Esophagus squamous epithelium (tissue), 5 donors: ENCODE results near the gene KRT37. TPM values are rescaled to one million over a fixed set of nuclear protein-coding genes. Genes with fewer than 3 reads are reported as not detected.

Source experiments
- DNase-seq: peaks from one replicate; lab custom pipeline; 2025; lab: John Stamatoyannopoulos, UW
- H3K27ac ChIP-seq, 4 donors: fragments of 200-600 bp; sonication (generic); one replicate each; pipeline ENCODE4 v1.5.1; 2016 to 2019; ENCODE audit warnings: mild to moderate bottlenecking in 1 of 4
- H3K27me3 ChIP-seq, 4 donors: fragments of 200-600 bp; sonication (generic); 1 replicate in 3 of 4; 2 replicates in 1 of 4; pipeline versions ENCODE4 v1.5.1 to v1.6.0; 2017 to 2021; ENCODE audit warnings: antibody characterized with exemption in 1 of 4
- H3K36me3 ChIP-seq, 3 donors: fragments of 200-600 bp; sonication (generic); one replicate each; pipeline ENCODE4 v1.5.1; 2016 to 2019
- H3K4me1 ChIP-seq, 3 donors: fragments of 200-600 bp; sonication (generic); one replicate each; pipeline ENCODE4 v1.5.1; 2017 to 2019
- H3K4me3 ChIP-seq, 4 donors: fragments of 200-600 bp; sonication (generic); 1 replicate in 3 of 4; 2 replicates in 1 of 4; pipeline ENCODE4 v1.5.1; 2016 to 2019; ENCODE audit warnings: mild to moderate bottlenecking in 2 of 4, moderate library complexity in 1 of 4
- H3K9me3 ChIP-seq, 3 donors: fragments of 200-600 bp; sonication (generic); one replicate each; pipeline ENCODE4 v1.5.1; 2016 to 2019
- POLR2A ChIP-seq, 4 donors: fragments of 450-650 bp; IDR thresholded peaks; one replicate each; pipeline ENCODE4 v1.6.1; 2017; ENCODE audit warnings: antibody characterized with exemption in 4 of 4, mild to moderate bottlenecking in 4 of 4, moderate library complexity in 3 of 4
- WGBS, 2 donors: methylation state at CpG; one replicate each; pipeline ENCODE4 v1.1.5; 2018; 5-methylcytosine and 5-hydroxymethylcytosine counted together
- intact Hi-C: fragments of 100-400 bp; cut with DNase I; formaldehyde crosslinking; loops from one replicate; pipeline ENCODE4 v1.15.0; 2022
- total RNA-seq, 4 donors: library from RNA; depleted of rRNA; stranded (reverse); fragments of >200 nt; gene quantifications; one replicate each; pipeline ENCODE4 v1.1.0, GENCODE V29; 2016
- TF ChIP-seq, protein P1 (sequence below), 6 experiments: fragments of 450-650 bp in 4 of 6; fragments of 200-600 bp in 2 of 6; sonication (generic) in 2 of 6; IDR thresholded peaks; one replicate each; pipeline ENCODE4 v1.5.1; 2016 to 2019; ENCODE audit warnings: antibody characterized with exemption in 6 of 6, mild to moderate bottlenecking in 4 of 6, moderate library complexity in 4 of 6
- donor health status: DM: yes; HTN: yes; CAD: no.

The KRT37 gene
- total RNA-seq, 4 donors from 2014 or later = not detected

- Histone ChIP-seq H3K27ac (no peak within 1 kb of the TSS), H3K4me3 (no peak within 1 kb of the TSS), H3K9me3 (no peaks in the 10 kb centered on the region), H3K27me3 (peaks cover 0 to 24% (median 0%) of the 10 kb centered on the region in 4 donors), H3K36me3 (no peaks in the 10 kb centered on the region), H3K4me1 (no peaks in the 10 kb centered on the region)
- intact Hi-C loops = no loop called here
- no peak for DNase-seq
- 90 to 100% methylated on average over 2 to 8 of the region's 10 CpGs for WGBS, 2 donors
- no peak for TF ChIP-seq POLR2A (IDR thresholded peaks at IDR 0.05)
- TF ChIP-seq, protein P1, sequence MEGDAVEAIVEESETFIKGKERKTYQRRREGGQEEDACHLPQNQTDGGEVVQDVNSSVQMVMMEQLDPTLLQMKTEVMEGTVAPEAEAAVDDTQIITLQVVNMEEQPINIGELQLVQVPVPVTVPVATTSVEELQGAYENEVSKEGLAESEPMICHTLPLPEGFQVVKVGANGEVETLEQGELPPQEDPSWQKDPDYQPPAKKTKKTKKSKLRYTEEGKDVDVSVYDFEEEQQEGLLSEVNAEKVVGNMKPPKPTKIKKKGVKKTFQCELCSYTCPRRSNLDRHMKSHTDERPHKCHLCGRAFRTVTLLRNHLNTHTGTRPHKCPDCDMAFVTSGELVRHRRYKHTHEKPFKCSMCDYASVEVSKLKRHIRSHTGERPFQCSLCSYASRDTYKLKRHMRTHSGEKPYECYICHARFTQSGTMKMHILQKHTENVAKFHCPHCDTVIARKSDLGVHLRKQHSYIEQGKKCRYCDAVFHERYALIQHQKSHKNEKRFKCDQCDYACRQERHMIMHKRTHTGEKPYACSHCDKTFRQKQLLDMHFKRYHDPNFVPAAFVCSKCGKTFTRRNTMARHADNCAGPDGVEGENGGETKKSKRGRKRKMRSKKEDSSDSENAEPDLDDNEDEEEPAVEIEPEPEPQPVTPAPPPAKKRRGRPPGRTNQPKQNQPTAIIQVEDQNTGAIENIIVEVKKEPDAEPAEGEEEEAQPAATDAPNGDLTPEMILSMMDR (IDR thresholded peaks at IDR 0.05) = no peak
These were observed 16.2 kb upstream of the KRT37 start, which contains the start of gene KRT38 for GRCh38 chr17:41440531-41441033. Gene KRT38, minus strand, starts transcription at chr17:41440983. Its CDS starts 62 bp downstream, at chr17:41440921.

- intact Hi-C loops = no loop called here
- 83 to 91% methylated on average over 4 of the region's 5 CpGs for WGBS, 2 donors
- TF ChIP-seq, protein P1 (IDR thresholded peaks at IDR 0.05) = no peak
- TF ChIP-seq POLR2A (IDR thresholded peaks at IDR 0.05) = no peak
- Histone ChIP-seq H3K9me3 (no peaks in the 10 kb centered on the region), H3K27me3 (peaks cover 0 to 13% (median 0%) of the 10 kb centered on the region in 4 donors), H3K36me3 (no peaks in the 10 kb centered on the region), H3K4me1 (no peaks in the 10 kb centered on the region), H3K4me3 (no peak overlapping the region), H3K27ac (no peak overlapping the region)
- no peak for DNase-seq
These were observed 15.0 kb upstream of the KRT37 start for GRCh38 chr17:41439375-41439774.

DNA sequence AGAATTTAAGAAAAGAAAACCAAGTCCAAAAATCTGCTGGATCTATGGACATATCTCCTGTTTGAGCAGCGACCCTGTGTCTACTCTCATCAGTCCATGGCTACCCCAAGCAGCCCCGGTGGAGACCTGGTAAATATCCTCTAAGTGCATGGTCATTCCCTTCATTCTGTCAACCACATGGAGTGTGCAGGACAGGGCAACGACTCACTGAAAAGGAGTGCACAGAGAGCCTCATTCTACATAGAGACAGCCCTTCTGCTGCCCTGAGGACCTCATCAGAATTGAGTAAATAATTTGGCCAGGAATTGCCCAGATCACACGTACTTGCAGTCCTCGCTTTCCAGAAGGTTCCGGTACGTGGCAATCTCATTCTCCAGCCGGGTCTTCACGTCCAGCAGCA, 13.4 kb upstream of the KRT37 start:
- TF ChIP-seq, protein P1 (IDR thresholded peaks at IDR 0.05) = no peak
- no peak for TF ChIP-seq POLR2A (IDR thresholded peaks at IDR 0.05)
- Histone ChIP-seq H3K27ac (no peak overlapping the region), H3K27me3 (peaks cover 0 to 4% (median 0%) of the 10 kb centered on the region in 4 donors), H3K4me1 (no peaks in the 10 kb centered on the region), H3K36me3 (no peaks in the 10 kb centered on the region), H3K4me3 (no peak overlapping the region), H3K9me3 (no peaks in the 10 kb centered on the region)
- WGBS, 2 donors = 89% methylated on average over 9 of the region's 9 CpGs
- intact Hi-C loops = no loop called here
- DNase-seq = no peak

GRCh38 chr17:41437254-41437653, 12.9 kb upstream of the KRT37 start:
- intact Hi-C loops = no loop called here

DNA sequence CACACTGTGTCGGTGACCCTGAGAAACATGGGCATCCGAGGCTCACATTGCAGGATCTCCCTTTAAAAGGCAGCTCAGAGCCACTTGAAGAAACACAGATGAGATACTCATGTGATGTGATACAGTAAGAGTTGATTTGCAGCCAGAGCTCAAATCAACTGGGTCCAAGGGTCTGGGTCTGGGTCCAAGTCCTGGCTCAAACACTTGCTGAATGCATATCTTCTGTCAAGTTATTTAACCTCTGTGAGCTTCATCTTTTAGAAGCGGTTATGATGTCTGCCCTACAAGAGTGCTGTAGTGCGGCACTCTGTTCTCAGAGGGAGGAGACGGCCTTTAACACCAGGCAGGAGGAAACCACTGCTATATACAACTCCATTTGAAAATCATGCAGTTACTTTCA, 10.0 kb upstream of the KRT37 start:
- Histone ChIP-seq H3K36me3 (no peaks in the 10 kb centered on the region), H3K4me1 (no peaks in the 10 kb centered on the region), H3K27me3 (no peaks in the 10 kb centered on the region), H3K27ac (no peak overlapping the region), H3K4me3 (no peak overlapping the region), H3K9me3 (no peaks in the 10 kb centered on the region)
- TF ChIP-seq POLR2A (IDR thresholded peaks at IDR 0.05) = no peak
- TF ChIP-seq, protein P1 (IDR thresholded peaks at IDR 0.05) = no peak
- WGBS, 2 donors = 55 to 70% methylated on average over 5 of the region's 5 CpGs
- intact Hi-C loops = no loop called here
- no peak for DNase-seq

More at GRCh38 chr17:41437254-41437653, 12.9 kb upstream of the KRT37 start:
- no peak for DNase-seq
- Histone ChIP-seq H3K4me1 (no peaks in the 10 kb centered on the region), H3K27ac (no peak overlapping the region), H3K36me3 (no peaks in the 10 kb centered on the region), H3K27me3 (peaks cover 0 to 4% (median 0%) of the 10 kb centered on the region in 4 donors), H3K9me3 (no peaks in the 10 kb centered on the region), H3K4me3 (no peak overlapping the region)
- 75 to 92% methylated on average over 7 of the region's 7 CpGs for WGBS, 2 donors
- TF ChIP-seq, protein P1 (IDR thresholded peaks at IDR 0.05) = no peak
- TF ChIP-seq POLR2A (IDR thresholded peaks at IDR 0.05) = no peak
